ENCODE data around the gene ZFC3H1.

DNA sequence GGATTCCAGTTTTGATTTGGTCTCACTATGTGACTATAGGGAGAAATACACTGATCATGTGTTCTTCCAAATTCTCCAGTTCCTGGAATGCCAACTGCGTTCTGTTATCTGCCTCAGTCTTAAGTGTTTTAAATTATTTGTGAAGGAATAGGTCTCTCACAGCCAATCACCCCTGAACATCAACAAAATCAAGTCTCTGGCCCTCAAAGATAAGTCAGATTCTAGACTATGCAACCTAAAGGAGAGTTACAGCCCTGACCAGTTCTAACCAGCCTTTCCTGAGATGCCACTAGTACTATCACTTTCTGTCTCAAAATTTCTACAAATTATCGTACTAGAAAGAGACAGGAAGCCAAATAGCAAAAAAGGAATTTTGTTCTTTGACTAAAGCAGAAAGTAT, 22.3 kb downstream of the ZFC3H1 start:
- TF ChIP-seq, protein P1, sequence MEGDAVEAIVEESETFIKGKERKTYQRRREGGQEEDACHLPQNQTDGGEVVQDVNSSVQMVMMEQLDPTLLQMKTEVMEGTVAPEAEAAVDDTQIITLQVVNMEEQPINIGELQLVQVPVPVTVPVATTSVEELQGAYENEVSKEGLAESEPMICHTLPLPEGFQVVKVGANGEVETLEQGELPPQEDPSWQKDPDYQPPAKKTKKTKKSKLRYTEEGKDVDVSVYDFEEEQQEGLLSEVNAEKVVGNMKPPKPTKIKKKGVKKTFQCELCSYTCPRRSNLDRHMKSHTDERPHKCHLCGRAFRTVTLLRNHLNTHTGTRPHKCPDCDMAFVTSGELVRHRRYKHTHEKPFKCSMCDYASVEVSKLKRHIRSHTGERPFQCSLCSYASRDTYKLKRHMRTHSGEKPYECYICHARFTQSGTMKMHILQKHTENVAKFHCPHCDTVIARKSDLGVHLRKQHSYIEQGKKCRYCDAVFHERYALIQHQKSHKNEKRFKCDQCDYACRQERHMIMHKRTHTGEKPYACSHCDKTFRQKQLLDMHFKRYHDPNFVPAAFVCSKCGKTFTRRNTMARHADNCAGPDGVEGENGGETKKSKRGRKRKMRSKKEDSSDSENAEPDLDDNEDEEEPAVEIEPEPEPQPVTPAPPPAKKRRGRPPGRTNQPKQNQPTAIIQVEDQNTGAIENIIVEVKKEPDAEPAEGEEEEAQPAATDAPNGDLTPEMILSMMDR (IDR thresholded peaks at IDR 0.05; ENCODE audit: control extremely low read depth in 1 of 3, insufficient read depth in 1 of 3, low read depth in 1 of 3, low read length in 3 of 3), result no peak
- TF ChIP-seq POLR2A (IDR thresholded peaks at IDR 0.05; ENCODE audit: control extremely low read depth in 1 of 2, low read depth in 2 of 2, low read length in 2 of 2) (no peak), EZH2 (IDR thresholded peaks at IDR 0.05; ENCODE audit: low read depth, low read length, severe bottlenecking) (no peak), BRCA1 (IDR thresholded peaks at IDR 0.05; ENCODE audit: low read depth, low read length) (no peak), SIN3A (conservative IDR thresholded peaks at IDR 0.05 in 1 of 2, IDR thresholded peaks at IDR 0.05 in 1 of 2; ENCODE audit: low read depth in 1 of 2, low read length in 2 of 2) (no peak), MAFK (IDR thresholded peaks at IDR 0.05; ENCODE audit: low read depth, low read length) (no peak), EGR1 (IDR thresholded peaks at IDR 0.05; ENCODE audit: borderline replicate concordance, low read depth, low read length) (no peak), POLR2AphosphoS5 (IDR thresholded peaks at IDR 0.05; ENCODE audit: low read depth, low read length) (no peak), KDM5A (IDR thresholded peaks at IDR 0.05; ENCODE audit: low read length) (no peak), RFX5 (IDR thresholded peaks at IDR 0.05; ENCODE audit: borderline replicate concordance, low read depth, low read length) (no peak), EP300 (IDR thresholded peaks at IDR 0.05; ENCODE audit: borderline replicate concordance in 1 of 2, low read depth in 2 of 2, low read length in 2 of 2) (no peak), HDAC2 (IDR thresholded peaks at IDR 0.05; ENCODE audit: borderline replicate concordance in 1 of 2, low read depth in 2 of 2, low read length in 2 of 2) (no peak)
- TF ChIP-seq, protein P2, sequence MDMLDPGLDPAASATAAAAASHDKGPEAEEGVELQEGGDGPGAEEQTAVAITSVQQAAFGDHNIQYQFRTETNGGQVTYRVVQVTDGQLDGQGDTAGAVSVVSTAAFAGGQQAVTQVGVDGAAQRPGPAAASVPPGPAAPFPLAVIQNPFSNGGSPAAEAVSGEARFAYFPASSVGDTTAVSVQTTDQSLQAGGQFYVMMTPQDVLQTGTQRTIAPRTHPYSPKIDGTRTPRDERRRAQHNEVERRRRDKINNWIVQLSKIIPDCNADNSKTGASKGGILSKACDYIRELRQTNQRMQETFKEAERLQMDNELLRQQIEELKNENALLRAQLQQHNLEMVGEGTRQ (IDR thresholded peaks at IDR 0.05; ENCODE audit: low read length), result no peak

Data from H1 (cell line).